NCI-H187 (cell line): Measurements from ENCODE around the gene AR.

Experiments used
- DNase-seq, 2 experiments: peaks; one replicate each; lab custom pipeline; 2025; lab: John Stamatoyannopoulos, UW

Gene AR

DNA sequence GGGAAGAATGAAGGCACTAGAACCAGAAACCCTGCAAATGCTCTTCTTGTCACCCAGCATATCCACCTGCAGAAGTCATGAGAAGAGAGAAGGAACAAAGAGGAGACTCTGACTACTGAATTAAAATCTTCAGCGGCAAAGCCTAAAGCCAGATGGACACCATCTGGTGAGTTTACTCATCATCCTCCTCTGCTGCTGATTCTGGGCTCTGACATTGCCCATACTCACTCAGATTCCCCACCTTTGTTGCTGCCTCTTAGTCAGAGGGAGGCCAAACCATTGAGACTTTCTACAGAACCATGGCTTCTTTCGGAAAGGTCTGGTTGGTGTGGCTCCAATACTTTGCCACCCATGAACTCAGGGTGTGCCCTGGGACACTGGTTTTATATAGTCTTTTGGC is 181.7 kb downstream of the AR start:
- no peak for DNase-seq

- DNase-seq: no peak
These were observed 182.2 kb downstream of the AR start for GRCh38 chrX:67726018-67726417.

GRCh38 chrX:67727576-67727975 is 183.8 kb downstream of the AR start:
- no peak for DNase-seq

GRCh38 chrX:67730296-67730695 is 186.5 kb downstream of the AR start:
- DNase-seq: no peak

- no peak for DNase-seq
These were observed 187.2 kb downstream of the AR start for GRCh38 chrX:67731061-67731460.

GRCh38 chrX:67732864-67733263 is 189.0 kb downstream of the AR start:
- no peak for DNase-seq

GRCh38 chrX:67734111-67734753 is 190.4 kb downstream of the AR start:
- no peak for DNase-seq

DNA sequence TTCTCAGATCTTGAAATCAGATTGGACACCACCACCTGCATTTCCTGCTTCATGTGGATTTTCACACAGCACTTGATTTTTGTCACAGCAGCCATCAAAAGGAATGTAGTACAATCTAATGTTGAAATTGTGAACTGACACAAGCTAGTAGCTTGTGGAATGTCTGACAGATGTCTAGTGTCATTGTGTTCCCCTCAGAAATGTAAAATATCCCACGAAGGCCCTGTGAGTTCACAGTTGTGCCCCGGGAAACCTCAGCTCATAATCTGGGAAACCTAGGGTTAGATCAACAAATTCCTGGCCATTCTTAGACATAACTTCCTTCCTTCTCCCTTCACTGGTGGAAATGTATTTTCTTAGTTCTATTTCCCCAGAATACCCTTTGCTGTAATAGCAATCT is 205.7 kb downstream of the AR start:
- no peak for DNase-seq

- no peak for DNase-seq
These were observed 206.9 kb downstream of the AR start for GRCh38 chrX:67750694-67751093.

GRCh38 chrX:67759018-67759417 is 215.2 kb downstream of the AR start:
- DNase-seq: no peak

GRCh38 chrX:67777148-67777547 is 233.3 kb downstream of the AR start:
- no peak for DNase-seq

GRCh38 chrX:67779099-67779498 is 235.3 kb downstream of the AR start:
- DNase-seq: no peak
